GM23338 (cell line): ENCODE data around the gene GRN. TPM values are rescaled to one million over a fixed set of nuclear protein-coding genes. Genes with fewer than 3 reads are reported as not detected.

Experiments used
- ATAC-seq: fragments of 200-7000 bp; cut with Tn5 transposase; 3 replicates; pipeline ENCODE4 v1.9.1; 2020
- DNase-seq: peaks from one replicate; pipeline ENCODE4 v3.0.0-alpha.2; 2015; ENCODE audit warnings: low spot score
- H2AFZ ChIP-seq: fragments of 200-600 bp; sonication (generic); 2 replicates; pipeline ENCODE4 v1.8.0; 2016; ENCODE audit warnings: antibody characterized with exemption, mild to moderate bottlenecking, moderate library complexity
- H3F3A ChIP-seq: fragments of 200-600 bp; sonication (generic); replicated peaks from 2 replicates; pipeline ENCODE4 v1.8.0; 2017; ENCODE audit warnings: antibody characterized with exemption, mixed run types, low read depth
- H3K27ac ChIP-seq: fragments of 200-600 bp; sonication (generic); 2 replicates; pipeline ENCODE4 v1.6.1; 2016; ENCODE audit warnings: low read depth
- H3K27me3 ChIP-seq: fragments of 200-600 bp; sonication (generic); 2 replicates; pipeline ENCODE4 v1.8.0; 2016; ENCODE audit warnings: mild to moderate bottlenecking, mixed run types, moderate library complexity; ENCODE audit not compliant: insufficient read depth
- H3K36me3 ChIP-seq: fragments of 200-600 bp; sonication (generic); 2 replicates; pipeline ENCODE4 v1.8.0; 2016; ENCODE audit warnings: mild to moderate bottlenecking; ENCODE audit not compliant: insufficient read depth
- H3K4me1 ChIP-seq: fragments of 200-600 bp; sonication (generic); 2 replicates; pipeline ENCODE4 v1.8.0; 2016; ENCODE audit warnings: mild to moderate bottlenecking, moderate library complexity; ENCODE audit not compliant: insufficient read depth
- H3K4me2 ChIP-seq: fragments of 200-600 bp; sonication (generic); 2 replicates; pipeline ENCODE4 v1.7.1; 2017; ENCODE audit warnings: mixed run types
- H3K4me3 ChIP-seq: fragments of 200-600 bp; sonication (generic); 2 replicates; pipeline ENCODE4 v1.6.1; 2016; ENCODE audit warnings: mixed run types
- H3K79me2 ChIP-seq: fragments of 200-600 bp; sonication (generic); replicated peaks from 2 replicates; pipeline ENCODE4 v1.8.0; 2017; ENCODE audit warnings: mild to moderate bottlenecking; ENCODE audit not compliant: insufficient read depth
- H3K9me2 ChIP-seq: fragments of 200-600 bp; sonication (generic); 2 replicates; pipeline ENCODE4 v1.8.0; 2017; ENCODE audit not compliant: insufficient read depth
- H4K20me1 ChIP-seq: fragments of 200-600 bp; sonication (generic); replicated peaks from 2 replicates; pipeline ENCODE4 v1.8.0; 2017; ENCODE audit warnings: mild to moderate bottlenecking; ENCODE audit not compliant: insufficient read depth
- H3K27ac Mint-ChIP-seq: 2 replicates; pipeline ENCODE4 v1.8.0; 2020; ENCODE audit warnings: inconsistent platforms, mild to moderate bottlenecking, moderate library complexity, mixed read lengths
- H3K27me3 Mint-ChIP-seq: 3 replicates; pipeline ENCODE4 v1.8.0; 2022; ENCODE audit warnings: low read depth, mild to moderate bottlenecking, moderate library complexity, mixed read lengths, inconsistent platforms; ENCODE audit not compliant: insufficient read depth, poor library complexity
- H3K36me3 Mint-ChIP-seq: 3 replicates; pipeline ENCODE4 v1.8.0; 2021; ENCODE audit warnings: low read depth, mild to moderate bottlenecking, inconsistent platforms, moderate library complexity, mixed read lengths
- H3K4me1 Mint-ChIP-seq: 3 replicates; pipeline ENCODE4 v1.8.0; 2020; ENCODE audit warnings: mild to moderate bottlenecking, inconsistent platforms, mixed read lengths
- H3K4me3 Mint-ChIP-seq: 3 replicates; pipeline ENCODE4 v1.8.0; 2021; ENCODE audit warnings: moderate library complexity, mild to moderate bottlenecking, inconsistent platforms, mixed read lengths
- H3K9me3 Mint-ChIP-seq: 3 replicates; pipeline ENCODE4 v1.8.0; 2020; ENCODE audit warnings: moderate library complexity, mild to moderate bottlenecking, inconsistent platforms, mixed read lengths
- CTCF ChIP-seq, 2 experiments: fragments of 200-600 bp in 1 of 2; sonication (generic) in 1 of 2; conservative IDR thresholded peaks; 2 replicates each; pipeline versions ENCODE4 v1.5.1 to v1.6.1; 2016 to 2017; ENCODE audit warnings: antibody characterized with exemption in 2 of 2, low read depth in 2 of 2, mild to moderate bottlenecking in 2 of 2, moderate library complexity in 1 of 2
- EZH2phosphoT487 ChIP-seq: fragments of 200-600 bp; sonication (generic); IDR thresholded peaks from one replicate; pipeline ENCODE4 v1.8.1; 2018; ENCODE audit warnings: antibody characterized with exemption; ENCODE audit not compliant: unreplicated experiment
- ZNF462 ChIP-seq: fragments of 250-450 bp; sonication (Bioruptor Pico); IDR thresholded peaks from 2 replicates; pipeline ENCODE4 v1.5.0; 2020; ENCODE audit warnings: mild to moderate bottlenecking, moderate library complexity
- polyA plus RNA-seq: library from polyadenylated mRNA; unstranded; fragments of >200 nt; fragmentation: Nextera tagmentation; extraction: Ambion mirVana; gene quantifications from 2 replicates; pipeline ENCODE4 v1.2.1, GENCODE V29; 2016
- total RNA-seq: library from RNA; depleted of rRNA; stranded (reverse); fragments of >200 nt; shearing (Covaris generic); gene quantifications from 2 replicates; pipeline ENCODE4 v1.2.3, GENCODE V29; 2014

Gene GRN
- total and polyA plus RNA-seq, 2 experiments from 2014 or later: 101 to 216 TPM

GRCh38 chr17:44349553-44350070, 4.5 kb downstream of the GRN start (continued):
- TF ChIP-seq ZNF462 (CRISPR knock-in tag) (no peak), CTCF (conservative IDR thresholded peaks at IDR 0.05; ENCODE audit: low read depth in 2 of 2) (no peak)

GRCh38 chr17:44350733-44351226, 5.7 kb downstream of the GRN start:
- peaks cover 12% of the 10 kb centered on the region for H3K4me1 Mint-ChIP-seq
- H3K9me2 ChIP-seq: no peaks in the 10 kb centered on the region
- peaks cover 8% of the 10 kb centered on the region; the same call in 2 of the 3 replicates for H3K36me3 Mint-ChIP-seq
- TF ChIP-seq EZH2phosphoT487: no peak
- TF ChIP-seq CTCF (conservative IDR thresholded peaks at IDR 0.05; ENCODE audit: low read depth in 2 of 2): peak; percentile 66 to 89
- H3K27ac ChIP-seq: no peak overlapping the region
- no peaks in the 10 kb centered on the region for H3K36me3 ChIP-seq
- DNase-seq: peak; percentile 85
- peaks cover 7% of the 10 kb centered on the region; the same call in 1 of the 2 replicates for H3K4me1 ChIP-seq
- H2AFZ ChIP-seq: no peak overlapping the region
- H3K27me3 Mint-ChIP-seq: peaks cover 22% of the 10 kb centered on the region
- H3K27ac Mint-ChIP-seq: no peak overlapping the region
- H3K4me2 ChIP-seq: no peak overlapping the region
- peaks cover 8% of the 10 kb centered on the region; the same call in 1 of the 2 replicates for H3K27me3 ChIP-seq
- peaks cover 4% of the 10 kb centered on the region; the same call in 1 of the 2 replicates for H3K79me2 ChIP-seq
- peaks cover 2% of the 10 kb centered on the region; the same call in 1 of the 3 replicates for H3K9me3 Mint-ChIP-seq
- H4K20me1 ChIP-seq: peaks cover 3% of the 10 kb centered on the region; the same call in 1 of the 2 replicates
- ATAC-seq: peak; percentile 68
- no peak overlapping the region for H3K4me3 ChIP-seq
- no peak overlapping the region for H3K4me3 Mint-ChIP-seq
- H3F3A ChIP-seq: peaks cover 10% of the 10 kb centered on the region; the same call in 1 of the 2 replicates
